Endothelial cell of umbilical vein (primary cell): ENCODE measurements around the gene NR3C1. TPM values are rescaled to one million over a fixed set of nuclear protein-coding genes. Genes with fewer than 3 reads are reported as not detected.

ENCODE experiments used
- BruUV-seq: library from RNA; stranded (reverse); fragments of 400-500 nt; replicated peaks from 2 replicates; lab custom pipeline; 2021; lab: Mats Ljungman, UMichigan
- CTCF ChIA-PET: fragments of 300-600, 350-600 bp; sonication (Branson Sonifier 250); formaldehyde crosslinking; loops from one replicate; lab custom pipeline; 2021; ENCODE audit warnings: antibody characterized with exemption, inconsistent platforms; lab: Charles Lee
- POLR2A ChIA-PET: fragments of 300-600, 350-600 bp; sonication (Branson Sonifier 250); formaldehyde crosslinking; loops from one replicate; lab custom pipeline; 2021; ENCODE audit warnings: antibody characterized with exemption, inconsistent platforms; lab: Charles Lee
- DNase-seq: peaks from one replicate; pipeline ENCODE4 v3.0.0-alpha.2; 2011; ENCODE audit warnings: low read depth, low spot score
- FAIRE-seq: peaks from 2 replicates; lab custom pipeline; 2011; peaks lifted over from hg19 to GRCh38; lab: Jason Lieb, UNC
- H2AFZ ChIP-seq: 2 replicates; pipeline ENCODE4 v1.6.0; 2012; ENCODE audit warnings: low read depth, low read length, control low read depth, inconsistent platforms
- H3K27ac ChIP-seq: 2 replicates; pipeline ENCODE4 v1.5.1; 2011; ENCODE audit warnings: low read depth, mild to moderate bottlenecking, control low read depth, low read length, moderate library complexity; ENCODE audit not compliant: insufficient read depth
- H3K27me3 ChIP-seq, 2 experiments: 2 replicates each; pipeline versions ENCODE4 v1.6.0 to v1.6.1; 2011; ENCODE audit warnings: low read length in 2 of 2, mixed read lengths in 1 of 2; ENCODE audit not compliant: control insufficient read depth in 2 of 2, insufficient read depth in 2 of 2
- H3K36me3 ChIP-seq, 2 experiments: 2 replicates in 1 of 2; 3 replicates in 1 of 2; pipeline ENCODE4 v1.5.1; 2011; ENCODE audit warnings: low read length in 2 of 2, mild to moderate bottlenecking in 1 of 2, moderate library complexity in 1 of 2; ENCODE audit not compliant: control insufficient read depth in 2 of 2, insufficient read depth in 2 of 2; ENCODE audit errors: extremely low read depth in 1 of 2
- H3K4me1 ChIP-seq: 3 replicates; pipeline ENCODE4 v1.5.1; 2011; ENCODE audit warnings: mild to moderate bottlenecking, low read length; ENCODE audit not compliant: control insufficient read depth, insufficient read depth; ENCODE audit errors: extremely low read depth
- H3K4me2 ChIP-seq: 2 replicates; pipeline ENCODE4 v1.6.1; 2011; ENCODE audit warnings: low read length, control low read depth, mixed read lengths; ENCODE audit not compliant: insufficient read depth
- H3K4me3 ChIP-seq, 3 experiments: fragments of 200-600 bp in 1 of 3; sonication (generic), shearing (Covaris generic) in 1 of 3; replicated peaks in 1 of 3; 2 replicates each; pipeline ENCODE4 v1.5.1; 2011 to 2016; ENCODE audit warnings: control low read depth in 3 of 3, low read length in 3 of 3, mild to moderate bottlenecking in 2 of 3, inconsistent platforms in 1 of 3, low read depth in 1 of 3, moderate library complexity in 1 of 3; ENCODE audit not compliant: insufficient read depth in 1 of 3
- H3K79me2 ChIP-seq: 2 replicates; pipeline ENCODE4 v1.6.0; 2012; ENCODE audit warnings: low read length, inconsistent platforms; ENCODE audit not compliant: control insufficient read depth, insufficient read depth
- H3K9ac ChIP-seq: replicated peaks from 2 replicates; pipeline ENCODE3; 2011; ENCODE audit warnings: low read length, control low read depth; ENCODE audit not compliant: insufficient read depth; ENCODE audit errors: extremely low read depth
- H3K9me1 ChIP-seq: replicated peaks from 3 replicates; pipeline ENCODE4 v1.6.0; 2011; ENCODE audit warnings: mild to moderate bottlenecking, low read length; ENCODE audit not compliant: control insufficient read depth, insufficient read depth; ENCODE audit errors: extremely low read depth
- H3K9me3 ChIP-seq: replicated peaks from 2 replicates; pipeline ENCODE4 v1.5.1; 2012; ENCODE audit warnings: low read length, inconsistent platforms; ENCODE audit not compliant: control insufficient read depth, insufficient read depth
- H4K20me1 ChIP-seq: replicated peaks from 2 replicates; pipeline ENCODE3; 2011; ENCODE audit warnings: mild to moderate bottlenecking, low read length; ENCODE audit not compliant: control insufficient read depth, insufficient read depth; ENCODE audit errors: extremely low read depth
- CTCF ChIP-seq, 2 donors: IDR thresholded peaks; 1 replicate in 1 of 2; 2 replicates in 1 of 2; pipeline ENCODE4 v1.5.1; 2011; ENCODE audit warnings: low read length in 2 of 2, mild to moderate bottlenecking in 2 of 2, moderate library complexity in 2 of 2, control low read depth in 1 of 2, inconsistent platforms in 1 of 2, low read depth in 1 of 2; ENCODE audit not compliant: insufficient read depth in 1 of 2; ENCODE audit errors: extremely low read depth in 1 of 2
- EZH2 ChIP-seq: IDR thresholded peaks from 2 replicates; pipeline ENCODE4 v1.6.1; 2012; ENCODE audit warnings: borderline replicate concordance, low read depth, mild to moderate bottlenecking, moderate library complexity, low read length, inconsistent platforms; ENCODE audit not compliant: severe bottlenecking
- FOS ChIP-seq: IDR thresholded peaks from 2 replicates; pipeline ENCODE4 v1.6.1; 2011; ENCODE audit warnings: mild to moderate bottlenecking, low read length, moderate library complexity, borderline replicate concordance; ENCODE audit not compliant: insufficient read depth
- GATA2 ChIP-seq: IDR thresholded peaks from 2 replicates; pipeline ENCODE4 v1.7.0; 2011; ENCODE audit warnings: low read depth, mild to moderate bottlenecking, moderate library complexity, mixed read lengths, low read length; ENCODE audit not compliant: insufficient read length, insufficient read depth
- JUN ChIP-seq: IDR thresholded peaks from 2 replicates; pipeline ENCODE4 v1.6.1; 2011; ENCODE audit warnings: borderline replicate concordance, low read depth; ENCODE audit not compliant: insufficient read length, insufficient read depth
- MAX ChIP-seq: IDR thresholded peaks from 2 replicates; pipeline ENCODE4 v1.6.1; 2011; ENCODE audit not compliant: insufficient read depth, insufficient read length
- MYC ChIP-seq: IDR thresholded peaks from one replicate; pipeline ENCODE4 v1.6.1; 2011; ENCODE audit warnings: mild to moderate bottlenecking, low read depth, low read length
- POLR2A ChIP-seq: IDR thresholded peaks from 2 replicates; pipeline ENCODE4 v1.6.1; 2012; ENCODE audit warnings: low read depth, mild to moderate bottlenecking, control low read depth, low read length
- POLR2AphosphoS5 ChIP-seq: IDR thresholded peaks from 2 replicates; pipeline ENCODE4 v1.6.1; 2012; ENCODE audit warnings: low read depth, mild to moderate bottlenecking, control low read depth, low read length, moderate library complexity; ENCODE audit not compliant: insufficient read depth
- dilution Hi-C: fragments of 300-500 bp; cut with MboI; formaldehyde crosslinking; loops from one replicate; pipeline ENCODE4 v1.15.0; 2019; ENCODE audit warnings: low sequenced_read_pairs; ENCODE audit not compliant: extremely low pct_ligation_motif_present
- intact Hi-C: fragments of 100-400 bp; cut with micrococcal nuclease; formaldehyde crosslinking; loops from one replicate; pipeline ENCODE4 v1.10.0; 2022
- polyA plus RNA-seq, 4 experiments: library from polyadenylated mRNA; depleted of rRNA in 3 of 4; stranded (reverse) in 3 of 4; unstranded in 1 of 4; fragments of >200 nt; gene quantifications; 2 replicates each; pipeline versions ENCODE4 v1.2.1 to v1.2.3, GENCODE V29; 2011 to 2012; ENCODE audit warnings: missing spikeins in 1 of 4
- total RNA-seq: library from RNA; stranded (reverse); gene quantifications from 2 replicates; pipeline ENCODE4 v1.2.3, GENCODE V29; 2021

Gene NR3C1
- total and polyA plus RNA-seq, 2 donors (not counting 3 experiments of a cell fraction or from before 2014, with no cell fraction given): 4.1 to 17.0 TPM

GRCh38 chr5:143302341-143303045 is 101.0 kb downstream of the NR3C1 start:
- POLR2A ChIA-PET: no interaction called here
- Histone ChIP-seq H3K9ac (no peak overlapping the region), H3K79me2 (no peaks in the 10 kb centered on the region), H3K4me3 (no peak overlapping the region), H2AFZ (no peak overlapping the region), H3K36me3 (peaks cover 3% of the 10 kb centered on the region in 2 experiments), H3K4me1 (peaks cover 9% of the 10 kb centered on the region), H3K27ac (no peak overlapping the region), H3K4me2 (no peak overlapping the region), H3K27me3 (no peaks in the 10 kb centered on the region), H3K9me1 (no peaks in the 10 kb centered on the region), H3K9me3 (no peaks in the 10 kb centered on the region), H4K20me1 (no peaks in the 10 kb centered on the region)
- FAIRE-seq (no peak), DNase-seq (no peak)
- BruUV-seq: no TSS peak
- TF ChIP-seq EZH2 (no peak), MAX (no peak), JUN (no peak), GATA2 (no peak), POLR2AphosphoS5 (no peak), POLR2A (no peak), CTCF (IDR thresholded peaks at IDR 0.05; ENCODE audit: extremely low read depth in 1 of 2, insufficient read depth in 1 of 2, low read depth in 1 of 2, low read length in 2 of 2) (no peak), FOS (no peak), MYC (no peak)
- intact Hi-C loops: no loop called here
- CTCF ChIA-PET: interaction anchor here (0.6 to 1.9 kb wide), 4 partner anchors 9 to 17 kb away, joined by 3 to 5 read pairs (median 4); no protein-coding TSS in a partner anchor
- dilution Hi-C loops: no loop called here
